K562 (cell line): ENCODE results near the gene ZNF763. TPM values are rescaled to one million over a fixed set of nuclear protein-coding genes. Genes with fewer than 3 reads are reported as not detected.

ENCODE experiments used
- ARID4B ChIP-seq: sonication (generic); formaldehyde crosslinking; IDR thresholded peaks from 2 replicates; pipeline ENCODE4 v1.8.0; 2022; ENCODE audit warnings: mild to moderate bottlenecking, missing genetic modification reagents
- CREBBP ChIP-seq: IDR thresholded peaks from one replicate; pipeline ENCODE4 v1.6.1; 2012; ENCODE audit warnings: low read depth, mild to moderate bottlenecking, control low read depth, inconsistent platforms, low read length
- CTCF ChIP-seq, 3 experiments: IDR thresholded peaks in 2 of 3; conservative IDR thresholded peaks in 1 of 3; 2 replicates each; pipeline ENCODE4 v1.5.1; 2011 to 2012; ENCODE audit warnings: low read length in 3 of 3, mild to moderate bottlenecking in 3 of 3, control low read depth in 2 of 3, improper control_type of control experiment in 1 of 3, inconsistent platforms in 1 of 3, low read depth in 1 of 3, mixed read lengths in 1 of 3, moderate library complexity in 1 of 3; ENCODE audit not compliant: insufficient read depth in 2 of 3
- ELF2 ChIP-seq: fragments of 250-450 bp; sonication (Bioruptor Pico); IDR thresholded peaks from 2 replicates; pipeline ENCODE4 v1.5.0; 2021; ENCODE audit warnings: mild to moderate bottlenecking
- GTF2E2 ChIP-seq: fragments of 200-800 bp; sonication (Bioruptor generic); IDR thresholded peaks from 2 replicates; pipeline ENCODE4 v1.6.1; 2016; ENCODE audit warnings: missing genetic modification characterization, missing compliant biosample characterization
- HMG20B ChIP-seq: fragments of 250-450 bp; sonication (Bioruptor Pico); IDR thresholded peaks from 2 replicates; pipeline ENCODE4 v1.5.0; 2021; ENCODE audit warnings: mild to moderate bottlenecking
- HNRNPH1 ChIP-seq: fragments of 200-400 bp; formaldehyde crosslinking; optimal IDR thresholded peaks from 2 replicates; pipeline ENCODE3; 2017; ENCODE audit warnings: low read depth, mild to moderate bottlenecking, low read length, moderate library complexity
- KLF13 ChIP-seq: fragments of 450-650 bp; IDR thresholded peaks from 2 replicates; pipeline ENCODE4 v1.6.1; 2016; ENCODE audit warnings: missing genetic modification characterization, low read depth, mild to moderate bottlenecking, missing compliant biosample characterization, moderate library complexity, borderline replicate concordance
- KLF16 ChIP-seq: IDR thresholded peaks from 2 replicates; pipeline ENCODE4 v1.6.1; 2016; ENCODE audit warnings: antibody characterized with exemption
- POLR2AphosphoS2 ChIP-seq: IDR thresholded peaks from 2 replicates; pipeline ENCODE4 v1.6.1; 2012; ENCODE audit warnings: low read length, improper control_type of control experiment
- PTRF ChIP-seq: fragments of 450-650 bp; IDR thresholded peaks from 2 replicates; pipeline ENCODE4 v1.6.1; 2016; ENCODE audit warnings: mild to moderate bottlenecking, missing genetic modification characterization, missing compliant biosample characterization
- SMARCC2 ChIP-seq: fragments of 450-650 bp; IDR thresholded peaks from 2 replicates; pipeline ENCODE4 v1.6.1; 2017; ENCODE audit warnings: antibody characterized with exemption, moderate library complexity, mild to moderate bottlenecking, low read depth
- SNIP1 ChIP-seq: fragments of 450-650 bp; IDR thresholded peaks from 2 replicates; pipeline ENCODE4 v1.7.1; 2017; ENCODE audit warnings: low read depth, mild to moderate bottlenecking
- TCF7L2 ChIP-seq: fragments of 150-350 bp; IDR thresholded peaks from 2 replicates; pipeline ENCODE4 v1.6.1; 2016; ENCODE audit warnings: low read depth, mild to moderate bottlenecking, low read length, moderate library complexity
- TFAP4 ChIP-seq: sonication (generic); formaldehyde crosslinking; IDR thresholded peaks from 2 replicates; pipeline ENCODE4 v1.8.0; 2022; ENCODE audit warnings: missing genetic modification reagents, mild to moderate bottlenecking, moderate library complexity, borderline replicate concordance
- USF2 ChIP-seq: sonication (generic); formaldehyde crosslinking; IDR thresholded peaks from 2 replicates; pipeline ENCODE4 v1.5.0; 2020; ENCODE audit warnings: missing genetic modification reagents
- YBX1 ChIP-seq: fragments of 450-650 bp; IDR thresholded peaks from 2 replicates; pipeline ENCODE4 v1.7.1; 2016; ENCODE audit warnings: mild to moderate bottlenecking
- ZBED1 ChIP-seq: IDR thresholded peaks from 2 replicates; pipeline ENCODE4 v1.6.1; 2014
- ZFP36 ChIP-seq: fragments of 150-350 bp; IDR thresholded peaks from 2 replicates; pipeline ENCODE4 v1.6.1; 2018; ENCODE audit warnings: low read length, low read depth; ENCODE audit not compliant: partially characterized antibody
- ZFPM2 ChIP-seq: fragments of 250-450 bp; sonication (Bioruptor Pico); IDR thresholded peaks from 2 replicates; pipeline ENCODE4 v1.5.1; 2022; ENCODE audit warnings: mild to moderate bottlenecking
- ZNF551 ChIP-seq: fragments of 250-450 bp; sonication (Bioruptor Pico); IDR thresholded peaks from 2 replicates; pipeline ENCODE4 v1.5.0; 2021; ENCODE audit warnings: mild to moderate bottlenecking, moderate library complexity
- polyA plus RNA-seq, 8 experiments: library from polyadenylated mRNA; depleted of rRNA in 4 of 8; stranded (reverse) in 5 of 8; unstranded in 3 of 8; fragments of >200 nt; fragmentation: Nextera tagmentation in 2 of 8; fragmentation: Illumina TruSeq in 1 of 8; extraction: Ambion mirVana in 2 of 8; extraction: Trizol in 1 of 8; gene quantifications; 2 replicates each; pipeline versions ENCODE4 v1.2.1 to v1.2.3, GENCODE V29; 2011 to 2014; ENCODE audit warnings: inconsistent platforms in 1 of 8, missing spikeins in 1 of 8
- total RNA-seq, 7 experiments: library from RNA; depleted of rRNA in 6 of 7; stranded (reverse); fragments of >200 nt in 6 of 7; fragmentation: Illumina TruSeq in 2 of 7; extraction: Trizol in 2 of 7; gene quantifications; 2 replicates each; pipeline versions ENCODE4 v1.2.1 to v1.2.3, GENCODE V29; 2011 to 2021; ENCODE audit warnings: low replicate concordance in 1 of 7

The ZNF763 gene
- total and polyA plus RNA-seq, 9 of the 15 experiments (the other 6 are each of a cell fraction or from before 2014, with no cell fraction given): 0.08 to 0.28 (median 0.16) TPM; not detected in 3

GRCh38 chr19:11924886-11925650 is 39.8 kb upstream of the ZNF763 start, which contains the start of gene ZNF700 (continued):
- TF ChIP-seq ARID4B (CRISPR knock-in tag) (peak; percentile 80), YBX1 (no peak), USF2 (CRISPR knock-in tag) (no peak), HMG20B (no peak), POLR2AphosphoS2 (peak; percentile 72; the same call in 1 of the 2 replicates), ZBED1 (no peak), SNIP1 (no peak), ZFP36 (no peak), GTF2E2 (no peak; the same call in 1 of the 2 replicates), SMARCC2 (0 out of 2 replicates have a peak, but pooled peaks have one; percentile 17), ZNF551 (CRISPR knock-in tag) (no peak), KLF13 (tag) (0 out of 2 replicates have a peak, but pooled peaks have one; percentile 24), KLF16 (peak; percentile 84), ZFPM2 (no peak), CTCF (IDR thresholded peaks at IDR 0.05 in 2 of 3, conservative IDR thresholded peaks at IDR 0.05 in 1 of 3; ENCODE audit: insufficient read depth in 2 of 3, low read depth in 1 of 3, low read length in 3 of 3) (no peak), HNRNPH1 (no peak), CREBBP (no peak), TCF7L2 (no peak), ELF2 (CRISPR knock-in tag) (peak; percentile 60; the same call in 1 of the 2 replicates), PTRF (no peak), TFAP4 (CRISPR knock-in tag) (peak; percentile 64)
